HCT116 (cell line): Measurements from ENCODE around the gene MLLT3. TPM values are rescaled to one million over a fixed set of nuclear protein-coding genes. Genes with fewer than 3 reads are reported as not detected.

Experiments used
- ATAC-seq: fragments of 200-7000 bp; cut with Tn5 transposase; 2 replicates; pipeline ENCODE4 v1.9.1; 2020; ENCODE audit warnings: mild to moderate bottlenecking, moderate library complexity
- BruUV-seq: library from RNA; stranded (reverse); fragments of 400-500 nt; replicated peaks from 2 replicates; lab custom pipeline; 2021; lab: Mats Ljungman, UMichigan
- CTCF ChIA-PET: fragments of 300-600 bp; sonication (Branson Sonifier 250); formaldehyde crosslinking; loops from one replicate; lab custom pipeline; 2021; ENCODE audit warnings: antibody characterized with exemption; lab: Charles Lee
- POLR2A ChIA-PET: fragments of 300-600, 350-600 bp; sonication (Branson Sonifier 250); formaldehyde crosslinking; loops from one replicate; lab custom pipeline; 2021; ENCODE audit warnings: antibody characterized with exemption; lab: Charles Lee
- RAD21 ChIA-PET, 2 experiments: fragments of 300-600 bp; sonication (Branson Sonifier 250); formaldehyde crosslinking; loops; one replicate each; lab custom pipeline; 2023; ENCODE audit warnings: low total read pairs in 2 of 2; ENCODE audit not compliant: uncharacterized antibody in 2 of 2, unreplicated experiment in 2 of 2, low non-redundant PET in 1 of 2; lab: Charles Lee
- DNase-seq: peaks from one replicate; pipeline ENCODE4 v3.0.0-alpha.2; 2010; ENCODE audit warnings: low read depth, low spot score
- H2AFZ ChIP-seq: fragments of 200-600 bp; shearing (Covaris generic), sonication (generic); 2 replicates; pipeline ENCODE4 v1.6.1; 2017; ENCODE audit warnings: low read depth, mixed run types, mixed read lengths, antibody characterized with exemption, low read length; ENCODE audit not compliant: poor library complexity, severe bottlenecking
- H3K27ac ChIP-seq: 2 replicates; pipeline ENCODE4 v1.5.1; 2012; ENCODE audit warnings: low read depth, low read length
- H3K27me3 ChIP-seq: fragments of 200-600 bp; sonication (generic); 2 replicates; pipeline ENCODE4 v1.6.1; 2016; ENCODE audit warnings: mixed run types, low read length, mixed read lengths; ENCODE audit not compliant: insufficient read depth
- H3K36me3 ChIP-seq, 2 experiments: fragments of 200-500 bp in 1 of 2; fragments of 200-600 bp in 1 of 2; sonication (Bioruptor generic) in 1 of 2; sonication (generic) in 1 of 2; 2 replicates each; pipeline versions ENCODE4 v1.5.1 to v1.6.1; 2014 to 2016; ENCODE audit warnings: low read length in 2 of 2, inconsistent platforms in 1 of 2, mixed read lengths in 1 of 2, mixed run types in 1 of 2; ENCODE audit not compliant: insufficient read depth in 2 of 2, control insufficient read depth in 1 of 2
- H3K4me1 ChIP-seq, 2 experiments: fragments of 200-600 bp in 1 of 2; sonication (generic) in 1 of 2; 2 replicates each; pipeline versions ENCODE4 v1.5.1 to v1.6.1; 2012 to 2017; ENCODE audit warnings: low read length in 2 of 2, inconsistent platforms in 1 of 2, mild to moderate bottlenecking in 1 of 2, mixed read lengths in 1 of 2, mixed run types in 1 of 2, moderate library complexity in 1 of 2; ENCODE audit not compliant: insufficient read depth in 2 of 2, control insufficient read depth in 1 of 2
- H3K4me2 ChIP-seq: fragments of 200-600 bp; sonication (generic); 2 replicates; pipeline ENCODE4 v1.6.1; 2017; ENCODE audit warnings: mixed run types, low read length, mixed read lengths
- H3K4me3 ChIP-seq, 2 experiments: fragments of 200-600 bp in 1 of 2; sonication (generic) in 1 of 2; replicated peaks in 1 of 2; 2 replicates each; pipeline ENCODE4 v1.5.1; 2011 to 2016; ENCODE audit warnings: low read length in 2 of 2, control low read depth in 1 of 2, low read depth in 1 of 2, mild to moderate bottlenecking in 1 of 2, mixed read lengths in 1 of 2, mixed run types in 1 of 2
- H3K79me2 ChIP-seq: fragments of 200-600 bp; sonication (generic); 2 replicates; pipeline ENCODE4 v1.6.1; 2017; ENCODE audit warnings: mild to moderate bottlenecking, mixed run types, low read length, moderate library complexity, mixed read lengths; ENCODE audit not compliant: insufficient read depth
- H3K9ac ChIP-seq: fragments of 200-600 bp; sonication (generic); 2 replicates; pipeline ENCODE4 v1.6.1; 2016; ENCODE audit warnings: low read length, mixed read lengths
- H3K9me2 ChIP-seq: fragments of 200-600 bp; sonication (generic), shearing (Covaris generic); 2 replicates; pipeline ENCODE4 v1.6.1; 2017; ENCODE audit warnings: mixed run types, mild to moderate bottlenecking, moderate library complexity; ENCODE audit not compliant: insufficient read depth
- H3K9me3 ChIP-seq, 2 experiments: fragments of 200-500 bp in 1 of 2; fragments of 200-600 bp in 1 of 2; sonication (Bioruptor generic) in 1 of 2; sonication (generic) in 1 of 2; 2 replicates each; pipeline ENCODE4 v1.6.1; 2014 to 2017; ENCODE audit warnings: low read length in 2 of 2, mixed read lengths in 2 of 2, inconsistent platforms in 1 of 2, low read depth in 1 of 2, mild to moderate bottlenecking in 1 of 2, mixed run types in 1 of 2, moderate library complexity in 1 of 2; ENCODE audit not compliant: control insufficient read depth in 1 of 2, insufficient read depth in 1 of 2
- H4K20me1 ChIP-seq: fragments of 200-600 bp; sonication (generic), shearing (Covaris generic); 2 replicates; pipeline ENCODE4 v1.6.1; 2017; ENCODE audit warnings: mixed run types, mild to moderate bottlenecking, moderate library complexity; ENCODE audit not compliant: insufficient read depth
- ATF3 ChIP-seq: IDR thresholded peaks from 2 replicates; pipeline ENCODE4 v1.6.1; 2012
- CBX3 ChIP-seq: IDR thresholded peaks from 2 replicates; pipeline ENCODE4 v1.6.1; 2012; ENCODE audit warnings: low read depth
- CEBPB ChIP-seq: IDR thresholded peaks from 2 replicates; pipeline ENCODE4 v1.6.1; 2012; ENCODE audit warnings: low read depth
- EGR1 ChIP-seq: IDR thresholded peaks from 2 replicates; pipeline ENCODE4 v1.6.1; 2012; ENCODE audit warnings: low read depth
- EZH2phosphoT487 ChIP-seq: fragments of 200-600 bp; IDR thresholded peaks from 2 replicates; pipeline ENCODE4 v1.6.1; 2018; ENCODE audit warnings: antibody characterized with exemption, borderline replicate concordance
- FOSL1 ChIP-seq: IDR thresholded peaks from 2 replicates; pipeline ENCODE4 v1.6.1; 2012; ENCODE audit warnings: low read depth
- JUND ChIP-seq: IDR thresholded peaks from 2 replicates; pipeline ENCODE4 v1.6.1; 2012
- MAX ChIP-seq: IDR thresholded peaks from 2 replicates; pipeline ENCODE4 v1.6.1; 2012
- POLR2AphosphoS5 ChIP-seq: IDR thresholded peaks from 2 replicates; pipeline ENCODE4 v1.6.1; 2011; ENCODE audit warnings: mild to moderate bottlenecking, low read depth, low read length, moderate library complexity
- RAD21 ChIP-seq: IDR thresholded peaks from 2 replicates; pipeline ENCODE4 v1.6.1; 2012; ENCODE audit warnings: low read depth, mild to moderate bottlenecking
- SP1 ChIP-seq: IDR thresholded peaks from 2 replicates; pipeline ENCODE4 v1.6.1; 2012; ENCODE audit warnings: low read depth
- SRF ChIP-seq: IDR thresholded peaks from 2 replicates; pipeline ENCODE4 v1.6.1; 2012; ENCODE audit warnings: low read depth
- TCF7L2 ChIP-seq: IDR thresholded peaks from 2 replicates; pipeline ENCODE4 v1.7.0; 2011; ENCODE audit warnings: borderline replicate concordance, inconsistent platforms; ENCODE audit not compliant: insufficient read depth, insufficient read length; ENCODE audit errors: extremely low read depth
- YY1 ChIP-seq: IDR thresholded peaks from 2 replicates; pipeline ENCODE4 v1.6.1; 2011; ENCODE audit warnings: low read length, low read depth, moderate library complexity, mild to moderate bottlenecking; ENCODE audit not compliant: insufficient replicate concordance; ENCODE audit errors: extremely low read depth
- ZFX ChIP-seq: fragments of 450-650 bp; IDR thresholded peaks from 2 replicates; pipeline ENCODE4 v1.6.1; 2017
- ZNF274 ChIP-seq: fragments of 200-500 bp; sonication (Bioruptor generic); IDR thresholded peaks from 2 replicates; pipeline ENCODE4 v1.6.1; 2014; ENCODE audit warnings: mild to moderate bottlenecking, low read depth, low read length, inconsistent platforms
- intact Hi-C: fragments of 100-400 bp; cut with micrococcal nuclease; formaldehyde crosslinking; loops from 2 replicates; pipeline ENCODE4 v1.10.0; 2022
- total RNA-seq: library from RNA; stranded (reverse); gene quantifications from one replicate; pipeline ENCODE4 v1.2.1, GENCODE V29; 2021; ENCODE audit not compliant: unreplicated experiment

Gene MLLT3
- total RNA-seq, 1 experiment from 2014 or later, result 4.3 TPM

GRCh38 chr9:20664501-20664900 is 42.2 kb upstream of the MLLT3 start (continued):
- no peak for TF ChIP-seq ZNF274
- no peak for TF ChIP-seq EZH2phosphoT487
- no peak for TF ChIP-seq MAX
- TF ChIP-seq POLR2AphosphoS5, result no peak
- TF ChIP-seq RAD21, result no peak
- TF ChIP-seq SP1, result no peak
- TF ChIP-seq JUND, result no peak
- no peak for TF ChIP-seq EGR1
- TF ChIP-seq YY1, result no peak
- no peak for TF ChIP-seq TCF7L2
- no peak for TF ChIP-seq FOSL1
- TF ChIP-seq, all 23 proteins: peak for 0

- TF ChIP-seq YY1 (no peak), EZH2phosphoT487 (no peak), ZNF274 (no peak), SRF (no peak), EGR1 (no peak), CBX3 (no peak), CEBPB (no peak), ATF3 (no peak), TCF7L2 (no peak), ZFX (no peak), RAD21 (no peak), FOSL1 (no peak), MAX (no peak), JUND (no peak)
- H3K9ac ChIP-seq, result no peak overlapping the region
- H3K36me3 ChIP-seq, result no peaks in the 10 kb centered on the region
- no peak for ATAC-seq
- peaks cover 3% of the 10 kb centered on the region; the same call in 1 of the 2 replicates for H3K9me2 ChIP-seq
- no peak overlapping the region for H3K4me3 ChIP-seq
- ChIA-PET CTCF (no interaction called here), RAD21 (no interaction called here), POLR2A (no interaction called here)
- peaks cover 0 to 11% of the 10 kb centered on the region in 2 experiments; a peak in 1 of 4 replicates for H3K4me1 ChIP-seq
- no peak overlapping the region for H3K4me2 ChIP-seq
- H3K79me2 ChIP-seq, result 0 out of 2 replicates have a peak, but pooled peaks cover 3% of the 10 kb centered on the region
- no peak overlapping the region for H2AFZ ChIP-seq
- H3K27me3 ChIP-seq, result no peaks in the 10 kb centered on the region
- H3K9me3 ChIP-seq, result no peaks in the 10 kb centered on the region
- DNase-seq, result no peak
- intact Hi-C loops, result no loop called here
- H3K27ac ChIP-seq, result no peak overlapping the region
- H4K20me1 ChIP-seq, result no peaks in the 10 kb centered on the region
- BruUV-seq, result no TSS peak
Measured at GRCh38 chr9:20663133-20663532, 40.8 kb upstream of the MLLT3 start.
